Pons (tissue), 1 donor: ENCODE measurements around the gene ARHGAP4.

Source experiments
- DNase-seq: peaks from one replicate; pipeline ENCODE4 v3.0.0-alpha.2; 2016; ENCODE audit warnings: low spot score

The ARHGAP4 gene

GRCh38 chrX:153882086-153882498 lies 44.0 kb downstream of the ARHGAP4 start:
- DNase-seq = no peak

- DNase-seq = no peak
Observed at GRCh38 chrX:153881281-153881680, 44.8 kb downstream of the ARHGAP4 start.

GRCh38 chrX:153880440-153880815 lies 45.6 kb downstream of the ARHGAP4 start:
- DNase-seq = no peak

GRCh38 chrX:153879741-153880439 lies 46.2 kb downstream of the ARHGAP4 start:
- no peak for DNase-seq

- no peak for DNase-seq
Observed at GRCh38 chrX:153878969-153879653, 47.0 kb downstream of the ARHGAP4 start.

GRCh38 chrX:153878345-153878744 lies 47.7 kb downstream of the ARHGAP4 start:
- DNase-seq = no peak

GRCh38 chrX:153877571-153878261 lies 48.3 kb downstream of the ARHGAP4 start:
- no peak for DNase-seq

- no peak for DNase-seq
Observed at GRCh38 chrX:153876112-153876491, 50.0 kb downstream of the ARHGAP4 start.

GRCh38 chrX:153875391-153876111 lies 50.5 kb downstream of the ARHGAP4 start:
- no peak for DNase-seq

- DNase-seq = no peak
Observed at GRCh38 chrX:153874366-153875125, 51.5 kb downstream of the ARHGAP4 start.

GRCh38 chrX:153874085-153874365 lies 52.0 kb downstream of the ARHGAP4 start:
- no peak for DNase-seq

GRCh38 chrX:153873282-153874084 lies 52.6 kb downstream of the ARHGAP4 start:
- no peak for DNase-seq

GRCh38 chrX:153871946-153872878 lies 53.9 kb downstream of the ARHGAP4 start:
- no peak for DNase-seq

- DNase-seq = no peak
Observed at GRCh38 chrX:153871451-153871850, 54.6 kb downstream of the ARHGAP4 start.

GRCh38 chrX:153870791-153871360 lies 55.2 kb downstream of the ARHGAP4 start:
- DNase-seq = no peak

- no peak for DNase-seq
Observed at GRCh38 chrX:153870288-153870690, 55.8 kb downstream of the ARHGAP4 start.

GRCh38 chrX:153869473-153870287 lies 56.4 kb downstream of the ARHGAP4 start:
- DNase-seq = no peak

GRCh38 chrX:153868576-153869472 lies 57.2 kb downstream of the ARHGAP4 start:
- no peak for DNase-seq
